ENCODE measurements around the gene TMEM183A.

TMEM183A gene

DNA sequence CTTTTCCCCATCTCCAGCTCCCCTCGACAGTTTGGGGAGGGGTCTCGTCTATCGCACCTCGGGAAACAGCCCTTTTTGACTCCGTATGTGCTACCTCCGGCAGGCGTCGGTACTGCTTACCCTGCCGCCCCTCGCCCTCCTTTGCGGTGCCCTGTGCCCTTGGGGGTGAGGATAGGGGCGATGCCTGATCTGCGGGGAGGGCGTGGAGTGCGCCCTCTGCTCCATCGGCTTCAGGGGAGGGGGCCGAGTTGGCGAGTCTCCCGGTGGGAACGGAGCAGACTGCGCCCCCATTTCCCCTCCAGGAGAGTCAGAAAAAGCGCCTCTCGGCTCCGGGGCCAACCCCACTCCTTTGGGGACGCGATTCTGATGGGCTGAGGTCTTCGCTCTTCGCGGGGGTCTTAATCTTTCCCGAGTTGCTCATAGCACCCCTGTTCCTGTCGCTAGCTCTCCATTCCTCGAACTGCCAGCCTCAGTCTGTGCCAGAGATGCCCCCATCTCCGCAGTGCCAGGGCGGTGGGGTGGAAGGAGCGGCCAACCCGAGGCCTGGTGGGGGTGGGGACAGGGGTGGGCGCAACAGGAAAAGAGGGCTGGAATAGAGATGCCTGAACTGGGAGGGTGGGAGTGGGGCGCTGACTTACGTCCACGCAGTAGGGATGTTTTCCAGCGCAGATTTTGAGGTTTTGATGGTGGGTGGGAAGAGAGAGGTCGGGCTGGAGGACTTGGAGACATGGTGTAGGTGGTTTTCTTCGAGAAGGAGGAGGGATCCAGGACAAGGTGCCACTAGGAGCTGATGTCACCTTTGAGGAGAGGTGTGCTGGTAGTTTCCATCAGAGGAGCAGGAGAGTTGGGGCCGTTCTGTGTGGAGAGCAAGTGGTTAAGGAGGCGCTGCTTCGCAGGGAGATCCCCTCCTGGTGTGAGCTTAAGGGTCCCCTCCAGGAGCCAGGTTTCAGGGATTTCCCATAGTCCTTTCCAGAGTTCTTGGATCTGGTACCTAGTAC, 19.8 kb downstream of the TMEM183A start:
- Mint-ChIP-seq H3K27me3 (peaks cover 0 to 7% of the 10 kb centered on the region in 2 donors), H3K27ac (peak overlapping the region in 1 of 2 donors; percentile 3), H3K36me3 (ENCODE audit: insufficient read depth) (peaks cover 35% of the 10 kb centered on the region), H3K4me3 (peak overlapping the region; percentile 74 to 76), H3K4me1 (ENCODE audit: low read depth in 2 of 2) (peaks cover 8 to 9% of the 10 kb centered on the region in 2 donors), H3K9me3 (peaks cover 0 to 1% of the 10 kb centered on the region in 2 donors)
- peak; percentile 45 for ATAC-seq (replicated peaks)
- DNase-seq = peak in 1 of 3 experiments; percentile 10

DNA sequence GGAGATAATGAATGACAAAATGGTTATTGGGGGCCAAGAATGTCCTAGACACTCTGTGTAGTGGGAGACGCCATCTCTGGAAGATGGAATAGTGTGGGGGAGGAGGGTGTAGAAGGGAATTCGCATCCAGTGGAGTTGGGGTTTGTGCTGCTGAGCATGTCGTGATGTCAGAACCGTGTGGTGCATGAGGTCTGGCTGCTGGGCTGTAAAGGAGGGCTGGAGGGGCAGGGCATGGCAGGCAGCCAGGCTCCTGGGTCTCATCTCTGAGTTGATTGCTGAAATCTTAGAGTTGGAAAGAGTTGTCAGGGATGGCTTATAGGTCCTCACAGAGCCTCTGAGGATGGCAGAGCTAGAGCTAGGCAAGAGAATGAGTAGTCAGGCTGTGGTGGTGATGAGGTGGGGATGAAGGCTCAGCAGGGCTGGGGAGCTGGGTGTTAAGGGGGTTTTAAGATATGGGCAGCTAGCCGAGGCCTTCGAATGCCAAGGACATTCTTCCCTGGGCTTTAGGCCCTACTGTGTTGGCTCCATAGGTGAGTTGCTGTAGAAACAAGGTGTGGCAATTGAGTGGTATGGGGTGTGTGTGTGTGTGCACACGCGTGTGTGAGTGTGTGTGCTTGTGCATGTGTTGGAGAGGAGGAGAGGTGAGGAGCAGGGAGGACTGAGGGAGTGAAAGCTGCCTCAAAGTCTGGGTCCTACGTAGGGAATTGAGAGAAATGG, 21.1 kb downstream of the TMEM183A start:
- Mint-ChIP-seq H3K9me3 (peaks cover 0 to 1% of the 10 kb centered on the region in 2 donors), H3K36me3 (ENCODE audit: insufficient read depth) (peaks cover 24% of the 10 kb centered on the region), H3K4me1 (ENCODE audit: low read depth in 2 of 2) (peaks cover 8 to 9% of the 10 kb centered on the region in 2 donors), H3K27ac (peak overlapping the region in 1 of 2 donors; percentile 39), H3K27me3 (peaks cover 0 to 7% of the 10 kb centered on the region in 2 donors), H3K4me3 (no peak overlapping the region)
- DNase-seq = no peak
- ATAC-seq (replicated peaks) = no peak

DNA sequence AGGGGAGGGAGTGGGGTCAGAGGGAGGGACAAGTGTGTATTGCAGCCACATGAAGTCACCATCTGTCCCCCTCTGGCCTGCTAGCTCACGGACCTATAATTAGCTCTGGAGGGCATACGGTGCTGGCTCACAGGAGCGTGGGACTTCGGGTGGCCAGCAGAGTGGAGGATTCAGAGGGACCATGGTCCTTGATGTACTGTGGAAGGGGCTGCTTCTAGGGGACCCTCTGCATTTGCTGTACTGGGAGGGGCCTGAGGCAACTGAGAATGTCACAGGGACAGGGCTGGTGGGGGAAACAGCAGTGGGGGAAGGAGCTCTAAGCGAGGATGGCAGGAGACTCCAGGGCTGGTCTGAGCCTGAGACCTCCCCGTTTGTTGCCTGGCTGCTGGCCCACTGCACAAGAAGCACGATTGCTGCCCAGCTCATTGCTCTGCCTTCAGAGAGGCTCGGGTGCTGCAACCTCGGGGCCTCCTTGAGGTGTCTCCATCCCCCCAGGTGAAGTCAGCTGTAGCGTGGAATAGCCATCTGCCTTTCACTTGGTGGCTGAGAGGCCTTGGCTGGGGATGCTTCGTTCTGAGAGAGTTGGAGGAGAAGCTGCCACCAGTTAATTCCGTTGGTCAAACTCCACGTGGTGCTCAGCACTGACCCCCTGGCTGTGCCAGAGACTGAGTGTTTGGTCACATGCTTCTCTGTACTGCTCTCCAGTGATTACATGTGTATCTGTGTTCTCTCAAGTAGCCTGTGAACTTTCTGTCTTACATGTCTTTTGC, 21.8 kb downstream of the TMEM183A start:
- peaks cover 0 to 1% of the 10 kb centered on the region in 2 donors for H3K9me3 Mint-ChIP-seq
- no peak overlapping the region for H3K4me3 Mint-ChIP-seq
- ATAC-seq (replicated peaks) (no peak), DNase-seq (no peak)
- peaks cover 18% of the 10 kb centered on the region for H3K36me3 Mint-ChIP-seq (ENCODE audit: insufficient read depth)
- peaks cover 8 to 9% of the 10 kb centered on the region in 2 donors for H3K4me1 Mint-ChIP-seq (ENCODE audit: low read depth in 2 of 2)
- H3K27ac Mint-ChIP-seq = no peak overlapping the region
- H3K27me3 Mint-ChIP-seq = peaks cover 0 to 7% of the 10 kb centered on the region in 2 donors

DNA sequence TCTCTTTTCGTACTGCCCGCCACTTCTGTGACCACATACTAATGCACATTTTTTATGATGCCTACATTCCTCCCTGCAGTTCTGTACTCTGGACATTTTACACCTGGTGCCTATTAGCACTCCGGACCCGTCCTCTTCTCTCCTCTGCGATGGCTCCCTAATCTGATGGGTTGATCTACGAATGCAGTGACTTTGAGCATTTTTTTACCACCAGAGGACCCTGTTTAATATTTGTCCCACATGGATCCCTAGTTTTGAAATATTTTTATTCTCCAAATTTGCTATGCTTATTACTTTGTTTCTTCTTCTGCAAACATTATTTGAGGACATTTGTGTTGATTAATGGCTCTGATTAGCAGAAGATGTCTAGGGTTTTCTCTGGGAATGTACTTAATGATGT, 24.3 kb downstream of the TMEM183A start:
- peaks cover 3% of the 10 kb centered on the region for H3K36me3 Mint-ChIP-seq (ENCODE audit: insufficient read depth)
- no peak overlapping the region for H3K4me3 Mint-ChIP-seq
- peaks cover 0 to 7% of the 10 kb centered on the region in 2 donors for H3K4me1 Mint-ChIP-seq (ENCODE audit: low read depth in 2 of 2)
- DNase-seq = no peak
- no peak overlapping the region for H3K27ac Mint-ChIP-seq
- no peak for ATAC-seq (replicated peaks)
- peaks cover 0 to 7% of the 10 kb centered on the region in 2 donors for H3K27me3 Mint-ChIP-seq
- H3K9me3 Mint-ChIP-seq = no peaks in the 10 kb centered on the region

DNA sequence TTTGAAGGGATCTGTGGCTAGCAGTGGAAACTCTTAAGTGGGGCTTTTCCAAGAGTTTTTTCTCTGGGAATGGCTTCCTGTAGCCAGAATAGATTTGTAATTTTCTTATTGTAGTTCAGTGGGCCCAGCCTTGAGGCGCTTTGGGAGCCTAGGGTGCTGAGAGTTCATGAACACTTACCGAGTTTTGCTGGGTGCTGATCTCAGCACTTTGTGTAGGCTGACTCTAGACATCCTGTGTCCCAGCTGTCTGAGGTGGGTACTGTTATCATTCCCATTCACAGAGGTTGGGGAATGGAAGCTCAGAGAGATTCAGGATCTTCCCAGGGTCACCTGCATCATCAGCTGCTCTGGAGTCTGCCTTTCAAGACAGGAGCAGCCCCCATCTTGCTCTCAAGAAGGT, 26.1 kb downstream of the TMEM183A start:
- no peak overlapping the region for H3K27ac Mint-ChIP-seq
- no peak for ATAC-seq (replicated peaks)
- H3K27me3 Mint-ChIP-seq = peaks cover 9 to 16% of the 10 kb centered on the region in 2 donors
- H3K9me3 Mint-ChIP-seq = no peaks in the 10 kb centered on the region
- H3K4me1 Mint-ChIP-seq (ENCODE audit: low read depth in 2 of 2) = no peaks in the 10 kb centered on the region
- H3K36me3 Mint-ChIP-seq (ENCODE audit: insufficient read depth) = no peaks in the 10 kb centered on the region
- H3K4me3 Mint-ChIP-seq = no peak overlapping the region
- DNase-seq = no peak

DNA sequence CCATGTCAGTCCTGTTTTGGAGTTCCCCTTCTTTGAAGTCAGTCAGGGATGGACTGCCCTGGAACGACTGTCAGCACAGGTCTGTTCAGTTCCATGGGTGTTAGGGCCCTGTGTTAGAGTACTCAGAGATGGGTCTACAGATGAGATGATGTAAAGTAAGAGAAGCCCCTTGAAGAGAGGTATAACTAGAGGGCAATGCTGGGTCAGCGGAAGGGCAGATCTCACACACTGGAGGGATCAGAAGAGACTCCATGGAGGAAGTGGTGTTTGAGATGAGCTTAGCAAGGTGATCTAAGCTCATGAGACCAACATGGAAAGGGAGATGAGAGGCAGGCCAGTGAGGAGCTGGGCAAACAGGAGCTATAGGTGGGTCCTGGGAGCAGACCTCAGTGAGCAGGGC, 26.7 kb downstream of the TMEM183A start:
- H3K27me3 Mint-ChIP-seq = peaks cover 10 to 23% of the 10 kb centered on the region in 2 donors
- DNase-seq (no peak), ATAC-seq (replicated peaks) (no peak)
- no peak overlapping the region for H3K27ac Mint-ChIP-seq
- no peak overlapping the region for H3K4me3 Mint-ChIP-seq
- no peaks in the 10 kb centered on the region for H3K9me3 Mint-ChIP-seq
- no peaks in the 10 kb centered on the region for H3K36me3 Mint-ChIP-seq (ENCODE audit: insufficient read depth)
- no peaks in the 10 kb centered on the region for H3K4me1 Mint-ChIP-seq (ENCODE audit: low read depth in 2 of 2)

DNA sequence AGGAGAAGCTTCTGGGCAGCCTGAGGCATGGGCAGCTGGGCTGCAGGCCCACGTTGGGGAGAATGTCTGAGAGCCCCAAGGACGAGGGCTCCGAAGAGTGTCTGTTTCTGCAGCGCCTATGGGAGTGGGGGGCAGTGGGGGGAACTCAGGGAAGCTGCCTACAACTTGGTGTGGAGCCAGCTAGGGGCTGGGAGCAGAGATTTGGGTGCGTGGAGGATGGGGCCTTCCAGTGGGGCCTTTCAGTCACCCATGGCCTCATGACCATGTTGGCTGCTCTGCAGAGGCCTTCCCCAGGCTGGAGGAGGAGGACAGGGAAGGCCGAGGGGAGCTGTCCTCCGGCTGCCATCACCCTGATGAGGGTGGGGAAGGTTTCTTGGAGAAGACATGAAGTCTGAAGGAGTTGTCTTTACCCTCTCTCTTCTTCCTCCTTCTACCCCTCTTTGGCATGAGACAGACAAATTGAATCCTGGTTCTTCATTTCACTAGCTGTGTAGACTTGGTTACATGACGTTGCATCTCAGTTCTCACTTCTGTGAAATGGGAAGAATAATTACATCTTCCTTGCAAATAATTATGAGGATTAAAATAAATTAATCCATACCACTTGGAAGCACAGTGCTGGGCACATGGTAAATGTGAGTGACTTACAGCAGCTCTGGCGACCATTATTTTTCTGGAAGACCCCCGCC, 27.4 kb downstream of the TMEM183A start:
- Mint-ChIP-seq H3K36me3 (ENCODE audit: insufficient read depth) (no peaks in the 10 kb centered on the region), H3K4me3 (no peak overlapping the region), H3K27me3 (peaks cover 17 to 29% of the 10 kb centered on the region in 2 donors), H3K27ac (no peak overlapping the region), H3K4me1 (ENCODE audit: low read depth in 2 of 2) (peaks cover 4 to 5% of the 10 kb centered on the region in 2 donors), H3K9me3 (no peaks in the 10 kb centered on the region)
- DNase-seq (no peak), ATAC-seq (replicated peaks) (no peak)

DNA sequence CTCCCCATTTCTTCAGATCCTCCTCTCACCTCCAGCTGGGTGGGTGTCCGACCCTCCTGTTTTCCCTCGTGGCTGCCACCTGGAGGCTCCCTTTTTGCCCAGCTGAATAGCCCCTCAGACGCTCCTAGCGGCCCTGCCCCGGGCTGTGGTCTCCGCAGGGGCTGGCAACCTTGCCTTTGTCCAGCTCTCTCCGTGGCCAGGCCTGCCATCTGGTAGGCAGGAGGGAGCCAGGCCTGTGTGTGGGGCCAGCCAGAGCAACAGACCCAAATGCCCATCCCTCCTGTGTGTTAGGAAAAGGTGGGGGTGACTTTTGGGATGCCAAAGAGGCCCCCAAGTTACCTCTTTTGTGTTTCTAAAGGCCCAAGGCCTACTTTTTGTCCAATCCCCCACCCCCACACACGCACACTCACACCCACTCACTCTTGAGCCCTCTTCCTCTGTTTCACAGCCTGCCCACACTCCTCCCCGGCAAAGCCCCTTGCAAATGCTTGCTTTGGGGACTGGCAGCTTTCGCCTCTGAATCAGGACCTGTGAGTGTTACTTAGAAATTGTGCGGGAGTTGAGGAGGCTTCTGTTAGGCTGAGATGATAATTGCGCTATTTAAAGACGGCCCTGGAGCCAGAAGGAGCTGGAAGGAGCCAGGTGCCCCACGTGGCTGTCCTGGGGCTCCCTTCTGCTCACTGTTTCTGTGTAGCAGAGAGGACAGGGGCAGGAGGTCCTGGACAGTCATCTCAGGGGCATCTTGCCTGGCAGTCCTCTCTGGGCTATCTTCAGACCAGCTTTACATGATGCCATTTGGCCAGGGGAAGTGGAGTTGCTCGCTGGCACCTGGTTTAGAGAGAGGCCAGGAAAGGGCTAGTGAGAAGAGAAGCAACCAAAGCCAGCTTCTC, 28.2 kb downstream of the TMEM183A start:
- H3K36me3 Mint-ChIP-seq (ENCODE audit: insufficient read depth) = no peaks in the 10 kb centered on the region
- ATAC-seq (replicated peaks) (no peak), DNase-seq (no peak)
- peaks cover 4 to 6% of the 10 kb centered on the region in 2 donors for H3K4me1 Mint-ChIP-seq (ENCODE audit: low read depth in 2 of 2)
- H3K9me3 Mint-ChIP-seq = no peaks in the 10 kb centered on the region
- peaks cover 18 to 32% of the 10 kb centered on the region in 2 donors for H3K27me3 Mint-ChIP-seq
- H3K4me3 Mint-ChIP-seq = no peak overlapping the region
- no peak overlapping the region for H3K27ac Mint-ChIP-seq

DNA sequence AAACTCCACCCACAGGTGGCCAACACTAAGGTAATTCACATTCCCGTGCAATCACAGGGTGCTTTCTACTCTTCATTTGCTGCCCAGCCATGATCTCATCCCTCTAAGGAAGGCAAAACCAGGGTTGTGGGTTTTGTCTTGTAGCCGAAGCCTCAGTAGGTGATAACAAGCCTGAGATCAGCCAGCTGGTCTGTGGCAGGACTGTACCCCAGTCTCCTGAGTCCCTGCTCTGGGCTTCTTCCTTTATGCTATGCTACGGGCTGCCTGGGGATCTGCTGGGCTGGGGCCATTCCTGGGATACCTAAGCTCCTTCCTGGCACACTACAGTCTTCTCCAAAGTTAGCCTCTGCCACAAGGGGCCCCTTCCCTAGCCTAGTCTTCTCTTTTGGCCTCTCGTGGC, 29.0 kb downstream of the TMEM183A start:
- no peak for DNase-seq
- Mint-ChIP-seq H3K27me3 (peaks cover 18 to 34% of the 10 kb centered on the region in 2 donors), H3K9me3 (no peaks in the 10 kb centered on the region), H3K36me3 (ENCODE audit: insufficient read depth) (no peaks in the 10 kb centered on the region), H3K4me3 (no peak overlapping the region), H3K27ac (no peak overlapping the region), H3K4me1 (ENCODE audit: low read depth in 2 of 2) (peaks cover 4 to 6% of the 10 kb centered on the region in 2 donors)
- no peak for ATAC-seq (replicated peaks)

DNA sequence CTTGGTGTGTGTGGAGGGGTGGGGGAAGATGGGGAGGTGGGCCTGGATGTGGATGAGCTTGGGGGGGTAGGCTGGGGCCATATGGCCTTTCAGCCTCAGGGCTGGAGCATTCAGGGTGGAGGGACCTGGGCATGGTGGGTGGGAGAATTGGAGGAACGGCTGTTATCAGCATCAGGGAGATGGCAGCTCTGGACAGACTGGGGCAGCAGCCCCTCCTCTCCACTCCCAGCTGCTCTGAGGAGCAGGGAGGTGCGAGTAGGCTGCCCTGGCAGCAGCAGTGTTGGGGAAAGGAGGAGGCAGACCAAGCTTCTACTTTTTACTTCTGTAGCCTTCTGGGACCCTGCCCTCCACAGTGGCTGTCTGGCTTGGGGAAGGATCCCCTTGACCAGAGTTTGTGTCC, 29.4 kb downstream of the TMEM183A start:
- ATAC-seq (replicated peaks) = no peak
- no peak for DNase-seq
- H3K4me1 Mint-ChIP-seq (ENCODE audit: low read depth in 2 of 2) = peaks cover 4 to 6% of the 10 kb centered on the region in 2 donors
- no peaks in the 10 kb centered on the region for H3K36me3 Mint-ChIP-seq (ENCODE audit: insufficient read depth)
- no peak overlapping the region for H3K27ac Mint-ChIP-seq
- H3K27me3 Mint-ChIP-seq = peaks cover 18 to 38% of the 10 kb centered on the region in 2 donors
- H3K4me3 Mint-ChIP-seq = no peak overlapping the region
- H3K9me3 Mint-ChIP-seq = no peaks in the 10 kb centered on the region

DNA sequence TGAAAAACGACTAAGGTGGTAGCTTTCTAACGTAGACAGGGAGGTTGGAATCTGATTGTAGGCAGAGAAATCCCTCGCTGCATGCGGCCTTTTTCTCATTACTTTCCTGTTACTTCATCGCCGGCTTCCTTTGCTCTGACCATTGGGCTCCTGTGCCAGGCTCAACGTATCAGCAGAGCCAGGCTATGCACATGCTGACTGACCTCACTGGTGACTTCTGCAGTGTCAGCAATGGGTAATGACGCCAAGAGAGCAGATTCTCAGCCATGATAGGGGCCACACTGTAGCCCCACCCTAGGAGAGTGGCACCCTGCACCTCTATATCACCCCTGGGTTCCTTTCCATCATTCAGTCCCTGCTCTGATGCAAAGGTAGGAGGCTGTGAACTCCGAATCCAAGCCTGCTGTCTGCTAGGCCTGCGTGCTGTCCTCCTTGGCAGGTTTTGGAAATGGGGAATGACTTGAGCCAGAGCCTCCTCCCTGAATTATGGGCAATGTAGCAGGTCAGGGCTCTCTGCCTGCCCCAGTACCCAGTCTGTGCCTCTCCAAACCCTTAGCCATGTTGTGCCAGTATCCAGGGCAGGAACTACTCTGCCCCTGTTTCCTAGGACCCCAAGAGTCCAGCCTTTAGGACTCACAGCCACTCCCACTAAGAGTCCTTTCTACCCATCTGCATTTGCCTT, 30.5 kb downstream of the TMEM183A start:
- no peak overlapping the region for H3K4me3 Mint-ChIP-seq
- ATAC-seq (replicated peaks) (no peak), DNase-seq (no peak)
- H3K27me3 Mint-ChIP-seq = peaks cover 18 to 43% of the 10 kb centered on the region in 2 donors
- H3K9me3 Mint-ChIP-seq = no peaks in the 10 kb centered on the region
- peaks cover 4 to 6% of the 10 kb centered on the region in 2 donors for H3K4me1 Mint-ChIP-seq (ENCODE audit: low read depth in 2 of 2)
- no peak overlapping the region for H3K27ac Mint-ChIP-seq
- no peaks in the 10 kb centered on the region for H3K36me3 Mint-ChIP-seq (ENCODE audit: insufficient read depth)
